A673 (cell line): Measurements from ENCODE around the gene CLIC4. TPM values are rescaled to one million over a fixed set of nuclear protein-coding genes. Genes with fewer than 3 reads are reported as not detected.

Experiments used
- BruUV-seq: library from RNA; stranded (reverse); fragments of 400-500 nt; replicated peaks from 2 replicates; lab custom pipeline; 2021; lab: Mats Ljungman, UMichigan
- CTCF ChIA-PET: fragments of 300-600 bp; sonication (Branson Sonifier 250); formaldehyde crosslinking; loops from one replicate; lab custom pipeline; 2022; ENCODE audit warnings: antibody characterized with exemption; lab: Charles Lee
- POLR2A ChIA-PET: fragments of 300-600 bp; sonication (Branson Sonifier 250); formaldehyde crosslinking; loops from one replicate; lab custom pipeline; 2022; ENCODE audit warnings: antibody characterized with exemption; ENCODE audit not compliant: low non-redundant PET; lab: Charles Lee
- DNase-seq: peaks from one replicate; pipeline ENCODE4 v3.0.0-alpha.2; 2015; ENCODE audit warnings: low spot score
- H3K27ac ChIP-seq: fragments of 200-600 bp; sonication (generic); 2 replicates; pipeline ENCODE4 v1.5.1; 2016; ENCODE audit warnings: mixed run types, low read depth, mild to moderate bottlenecking, mixed read lengths, antibody characterized with exemption, low read length; ENCODE audit not compliant: poor library complexity, severe bottlenecking
- H3K27me3 ChIP-seq: fragments of 200-600 bp; sonication (generic); replicated peaks from 2 replicates; pipeline ENCODE4 v1.6.1; 2017; ENCODE audit warnings: mixed run types, low read depth, mild to moderate bottlenecking, mixed read lengths, antibody characterized with exemption, low read length; ENCODE audit not compliant: insufficient read depth, poor library complexity
- H3K36me3 ChIP-seq: fragments of 200-600 bp; sonication (generic); 2 replicates; pipeline ENCODE4 v1.6.1; 2016; ENCODE audit warnings: mixed run types, mild to moderate bottlenecking, mixed read lengths, antibody characterized with exemption, low read length; ENCODE audit not compliant: insufficient read depth, poor library complexity, severe bottlenecking
- H3K4me1 ChIP-seq: fragments of 200-600 bp; sonication (generic); 2 replicates; pipeline ENCODE4 v1.6.1; 2017; ENCODE audit warnings: mixed run types, mild to moderate bottlenecking, mixed read lengths, antibody characterized with exemption, low read length; ENCODE audit not compliant: insufficient read depth, poor library complexity, severe bottlenecking
- H3K4me3 ChIP-seq: fragments of 200-600 bp; sonication (generic); 2 replicates; pipeline ENCODE4 v1.5.1; 2016; ENCODE audit warnings: low read depth, mixed run types, mild to moderate bottlenecking, mixed read lengths, low read length; ENCODE audit not compliant: poor library complexity, severe bottlenecking
- H3K9me3 ChIP-seq: fragments of 200-600 bp; sonication (generic); 2 replicates; pipeline ENCODE4 v1.6.1; 2016; ENCODE audit warnings: mixed run types, low read depth, mild to moderate bottlenecking, mixed read lengths, antibody characterized with exemption, low read length; ENCODE audit not compliant: poor library complexity, severe bottlenecking
- CTCF ChIP-seq: fragments of 300-800, 200-600 bp; sonication (generic); conservative IDR thresholded peaks from 2 replicates; pipeline ENCODE4 v1.5.1; 2017; ENCODE audit warnings: low read depth, mild to moderate bottlenecking, antibody characterized with exemption, low read length, moderate library complexity, mixed read lengths
- EZH2 ChIP-seq: fragments of 200-600 bp; sonication (generic); IDR thresholded peaks from 2 replicates; pipeline ENCODE4 v1.6.1; 2017; ENCODE audit warnings: borderline replicate concordance, low read depth, mild to moderate bottlenecking, mixed read lengths, antibody characterized with exemption, low read length; ENCODE audit not compliant: poor library complexity, severe bottlenecking
- intact Hi-C: fragments of 100-400 bp; cut with micrococcal nuclease; formaldehyde crosslinking; loops from one replicate; pipeline ENCODE4 v1.10.0; 2022; ENCODE audit not compliant: unreplicated experiment
- total RNA-seq: library from RNA; stranded (reverse); gene quantifications from 2 replicates; pipeline ENCODE4 v1.2.3, GENCODE V29; 2021

The CLIC4 gene
- total RNA-seq, 1 experiment from 2014 or later: 207 TPM

GRCh38 chr1:24761582-24761981 lies 16.3 kb downstream of the CLIC4 start:
- Histone ChIP-seq H3K4me3 (no peak overlapping the region), H3K36me3 (no peaks in the 10 kb centered on the region), H3K4me1 (peaks cover 37% of the 10 kb centered on the region), H3K9me3 (no peaks in the 10 kb centered on the region), H3K27ac (no peak overlapping the region), H3K27me3 (no peaks in the 10 kb centered on the region)
- ChIA-PET POLR2A (no interaction called here), CTCF (no interaction called here)
- no TSS peak for BruUV-seq
- intact Hi-C loops: no loop called here
- no peak for DNase-seq
- TF ChIP-seq EZH2 (no peak), CTCF (no peak)

GRCh38 chr1:24762133-24762676 lies 17.0 kb downstream of the CLIC4 start:
- no TSS peak for BruUV-seq
- Histone ChIP-seq H3K27me3 (no peaks in the 10 kb centered on the region), H3K4me1 (peaks cover 42% of the 10 kb centered on the region), H3K9me3 (no peaks in the 10 kb centered on the region), H3K27ac (peak overlapping the region; percentile 29), H3K36me3 (no peaks in the 10 kb centered on the region), H3K4me3 (no peak overlapping the region)
- ChIA-PET POLR2A (interaction anchor here (1.1 kb wide), 1 partner anchor 14 kb away, joined by 14 read pairs; no protein-coding TSS in a partner anchor), CTCF (no interaction called here)
- intact Hi-C loops: no loop called here
- no peak for TF ChIP-seq CTCF
- TF ChIP-seq EZH2: no peak
- no peak for DNase-seq

- Histone ChIP-seq H3K36me3 (no peaks in the 10 kb centered on the region), H3K27me3 (no peaks in the 10 kb centered on the region), H3K4me3 (no peak overlapping the region), H3K9me3 (no peaks in the 10 kb centered on the region), H3K27ac (peak overlapping the region; percentile 27), H3K4me1 (peaks cover 45% of the 10 kb centered on the region)
- CTCF ChIA-PET: interaction anchor here (0.6 kb wide), 1 partner anchor 75 kb away, joined by 4 read pairs; no protein-coding TSS in a partner anchor
- POLR2A ChIA-PET: no interaction called here
- intact Hi-C loops: no loop called here
- TF ChIP-seq EZH2: no peak
- TF ChIP-seq CTCF: no peak
- no TSS peak for BruUV-seq
- DNase-seq: no peak
These were observed 18.4 kb downstream of the CLIC4 start for GRCh38 chr1:24763671-24764070.
